DMS153 treated with DMSO at 0.1 percent for 48 hours (cell line): ENCODE results near the gene HDHD5.

Experiments
- DNase-seq: peaks from one replicate; lab custom pipeline; 2025; ENCODE audit not compliant: unreplicated experiment; lab: John Stamatoyannopoulos, UW

The HDHD5 gene

GRCh38 chr22:17106785-17107546 is 52.1 kb downstream of the HDHD5 start:
- no peak for DNase-seq

DNA sequence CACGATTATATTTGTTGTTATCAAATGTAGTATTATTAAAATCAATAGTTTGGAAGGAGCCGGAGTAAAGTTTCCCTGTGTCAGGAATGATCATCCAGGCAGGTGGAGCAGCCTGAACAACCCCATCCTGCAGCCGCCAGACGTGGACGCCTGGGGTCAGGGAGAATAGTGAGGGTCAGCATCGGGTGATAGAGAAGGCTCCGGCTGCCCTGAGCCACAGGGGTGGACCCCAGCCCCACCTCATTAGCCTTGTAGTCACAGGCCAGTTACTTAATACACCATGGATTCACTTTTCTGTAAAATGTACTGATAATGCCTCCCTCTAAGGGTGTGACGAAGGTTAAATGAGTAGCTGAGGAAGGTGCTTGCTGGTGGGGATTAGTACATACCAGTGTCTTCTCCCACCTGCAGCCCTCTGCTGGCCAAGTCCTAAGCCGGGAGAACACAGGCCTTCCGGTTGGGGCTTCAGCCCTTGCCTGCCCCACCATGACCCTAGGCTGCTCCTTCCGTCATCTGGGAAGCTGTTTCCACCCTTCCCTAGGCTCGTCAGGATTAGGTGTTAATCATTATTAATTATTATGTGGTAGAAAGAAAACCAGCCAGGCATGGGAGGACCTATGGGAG is 52.8 kb downstream of the HDHD5 start:
- no peak for DNase-seq

DNA sequence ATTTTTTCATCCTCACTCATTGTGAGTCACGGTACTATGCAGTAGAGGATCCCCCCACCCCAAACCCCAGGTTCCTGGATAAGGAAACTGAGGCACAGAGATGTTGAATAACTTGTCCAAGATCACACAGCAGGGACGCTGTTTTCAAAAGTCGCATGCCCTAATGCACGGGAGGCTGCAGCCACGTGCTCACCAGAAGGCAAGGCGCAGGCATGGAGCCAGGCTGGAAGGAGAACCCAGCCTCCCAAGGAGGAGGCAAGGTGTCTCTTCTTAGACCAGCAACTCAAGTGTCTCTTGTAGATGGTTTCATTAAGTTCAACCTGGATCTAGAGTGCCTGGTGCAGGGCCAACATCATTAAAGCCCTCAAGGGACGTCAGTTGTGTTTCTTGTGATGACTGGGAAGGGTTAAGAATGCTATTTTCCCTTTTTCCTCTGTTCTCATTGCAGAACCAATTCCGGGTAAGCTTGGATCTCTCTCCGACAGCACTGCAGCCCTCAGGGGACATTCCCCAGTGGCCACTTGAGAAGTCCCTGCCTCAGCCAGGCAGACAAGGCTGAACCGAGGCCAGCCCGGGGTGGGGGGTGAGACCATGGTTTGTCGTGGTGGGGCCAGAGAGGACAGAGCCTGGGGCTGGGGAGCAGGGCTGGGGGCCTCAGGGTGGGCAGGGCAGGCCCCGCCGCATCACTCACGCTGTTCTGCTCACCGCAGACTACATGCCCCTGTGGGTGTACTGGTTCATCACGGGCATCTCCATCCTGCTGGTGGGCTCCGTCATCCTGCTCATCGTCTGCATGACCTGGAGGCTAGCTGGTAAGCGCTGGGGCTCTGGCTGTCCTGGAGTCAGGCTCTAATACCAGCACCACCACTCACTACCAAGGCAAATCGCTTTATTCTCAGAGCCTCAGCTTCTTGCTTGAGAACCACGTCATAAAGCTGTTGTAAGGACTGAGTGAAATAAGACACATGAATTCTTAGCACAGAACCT is 53.6 kb downstream of the HDHD5 start:
- no peak for DNase-seq

DNA sequence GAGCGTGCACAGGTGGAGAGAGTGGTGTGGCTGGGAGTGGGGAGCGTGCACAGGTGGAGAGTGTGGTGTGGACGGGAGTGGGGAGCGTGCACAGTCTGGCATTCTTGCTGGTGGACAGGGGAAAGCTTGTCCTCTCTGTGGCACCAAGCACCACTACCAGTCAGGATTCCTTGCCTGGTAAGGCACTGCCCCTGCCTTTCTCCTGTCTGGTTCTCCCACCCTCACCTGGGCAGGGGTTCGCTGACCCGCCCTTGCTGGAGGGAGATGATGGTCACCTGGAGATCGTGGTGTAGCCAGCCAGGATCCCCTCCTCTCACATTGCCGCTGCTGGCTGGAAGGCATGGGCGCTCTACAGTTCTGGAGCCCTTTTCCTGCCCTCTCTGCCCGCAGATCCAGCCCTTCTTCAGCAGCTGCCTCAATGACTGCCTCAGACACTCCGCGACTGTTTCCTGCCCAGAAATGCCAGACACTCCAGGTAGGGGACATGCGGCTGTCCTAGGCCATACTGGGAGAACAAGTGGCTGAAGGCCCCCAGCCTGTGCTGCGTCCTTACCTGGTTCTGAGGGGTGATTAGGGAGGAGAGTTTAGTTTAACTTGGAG is 54.6 kb downstream of the HDHD5 start:
- DNase-seq, result no peak

DNA sequence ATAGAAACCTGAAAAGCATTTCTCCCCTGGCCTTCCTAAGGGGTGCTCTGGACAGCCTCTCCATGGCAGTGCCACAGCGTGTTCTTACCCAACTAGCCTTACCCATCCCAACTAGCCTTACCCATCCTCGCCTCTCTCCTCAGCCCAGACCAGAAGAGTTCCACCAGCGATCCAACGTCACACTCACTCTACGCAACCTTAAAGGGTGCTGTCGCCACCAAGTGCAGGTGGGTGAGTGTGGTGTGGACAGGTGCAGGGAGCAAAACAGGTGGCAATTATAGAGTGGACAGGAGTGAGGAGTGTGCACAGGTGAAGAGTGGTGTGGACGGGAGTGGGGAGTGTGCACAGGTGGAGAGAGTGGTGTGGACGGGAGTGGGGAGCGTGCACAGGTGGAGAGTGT is 55.7 kb downstream of the HDHD5 start:
- no peak for DNase-seq

DNA sequence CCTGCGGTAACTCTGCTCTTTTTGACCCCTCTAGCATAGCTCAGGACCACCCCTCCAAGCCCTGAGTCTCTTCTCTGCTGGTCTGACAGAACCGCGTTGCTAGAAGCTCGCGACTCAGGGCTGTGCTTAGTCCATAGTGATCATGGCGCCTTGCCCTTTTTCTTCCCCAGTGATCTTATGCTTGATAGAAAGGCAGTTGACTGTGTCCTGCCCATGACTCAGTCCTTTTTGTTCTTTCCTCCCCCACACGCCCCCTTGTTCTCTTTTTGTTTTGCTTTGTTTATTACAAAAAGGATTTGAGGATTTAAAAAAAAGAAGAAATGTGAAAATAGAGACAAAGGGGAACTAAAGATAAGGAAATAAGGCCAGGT is 56.8 kb downstream of the HDHD5 start:
- DNase-seq, result no peak

GRCh38 chr22:17101475-17102296 is 57.4 kb downstream of the HDHD5 start:
- DNase-seq, result no peak

- no peak for DNase-seq
Observed at GRCh38 chr22:17100621-17101020, 58.5 kb downstream of the HDHD5 start.

GRCh38 chr22:17098379-17098819 is 60.7 kb downstream of the HDHD5 start:
- DNase-seq, result no peak

GRCh38 chr22:17097701-17098100 is 61.4 kb downstream of the HDHD5 start:
- no peak for DNase-seq

DNA sequence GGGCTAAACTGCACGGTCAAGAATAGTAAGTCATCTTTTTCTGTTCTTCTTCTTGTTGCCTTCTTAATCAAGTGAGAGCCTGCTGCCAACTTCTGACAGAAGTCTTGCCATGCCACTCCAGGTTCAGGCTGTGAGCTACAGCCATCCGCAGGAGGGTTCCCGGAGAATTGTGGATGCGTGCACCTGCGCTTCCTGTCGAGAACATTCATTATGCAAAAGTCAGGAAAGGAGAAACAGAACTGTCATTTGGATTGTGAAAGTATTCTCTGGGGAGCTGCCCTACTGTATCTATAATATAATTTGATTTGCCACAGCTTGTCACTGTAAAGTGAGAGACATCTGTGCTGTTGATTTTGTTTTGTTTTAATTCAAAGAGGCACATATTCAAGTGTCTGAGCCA is 62.0 kb downstream of the HDHD5 start:
- no peak for DNase-seq

DNA sequence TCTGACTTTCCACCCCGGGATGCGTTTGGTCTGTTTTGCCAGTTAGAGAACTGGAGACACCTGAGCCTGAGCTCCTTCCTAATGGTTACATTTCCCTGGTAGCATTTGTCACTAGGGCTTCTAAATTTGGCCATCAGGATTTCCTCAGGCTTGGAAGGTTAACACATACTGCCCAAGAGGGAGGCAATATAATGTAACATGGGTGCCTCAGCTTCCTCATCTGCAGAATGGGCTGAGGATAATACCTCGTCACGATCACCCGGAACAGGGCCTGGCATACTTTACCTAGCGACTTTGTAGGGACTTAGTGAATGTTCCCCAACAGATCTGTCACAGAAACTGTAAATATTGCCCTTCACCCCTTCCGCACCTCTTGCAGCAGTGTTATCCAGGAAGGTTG is 63.0 kb downstream of the HDHD5 start:
- DNase-seq, result no peak

- DNase-seq, result no peak
Observed at GRCh38 chr22:17095538-17095937, 63.5 kb downstream of the HDHD5 start.

DNA sequence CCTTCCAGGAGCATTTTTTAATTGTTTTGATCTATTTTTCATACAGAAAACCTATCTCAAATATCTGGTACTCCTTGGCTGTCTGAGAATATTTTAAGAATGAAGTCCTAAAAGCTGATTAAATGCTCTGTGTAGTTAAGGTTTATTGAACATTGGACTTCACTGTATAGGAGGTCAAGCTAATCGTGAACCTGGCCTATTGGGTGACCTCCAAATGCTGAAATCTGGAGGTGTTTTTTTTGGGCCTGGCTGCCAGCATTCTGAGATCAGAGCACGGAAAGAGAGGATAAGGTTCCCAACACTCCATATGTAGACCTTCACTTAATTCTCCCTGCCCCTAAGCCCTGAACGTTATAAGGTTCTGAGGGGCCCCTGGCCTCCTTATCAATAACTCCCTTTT is 66.0 kb downstream of the HDHD5 start:
- DNase-seq, result no peak

GRCh38 chr22:17091851-17092250 is 67.2 kb downstream of the HDHD5 start:
- no peak for DNase-seq

DNA sequence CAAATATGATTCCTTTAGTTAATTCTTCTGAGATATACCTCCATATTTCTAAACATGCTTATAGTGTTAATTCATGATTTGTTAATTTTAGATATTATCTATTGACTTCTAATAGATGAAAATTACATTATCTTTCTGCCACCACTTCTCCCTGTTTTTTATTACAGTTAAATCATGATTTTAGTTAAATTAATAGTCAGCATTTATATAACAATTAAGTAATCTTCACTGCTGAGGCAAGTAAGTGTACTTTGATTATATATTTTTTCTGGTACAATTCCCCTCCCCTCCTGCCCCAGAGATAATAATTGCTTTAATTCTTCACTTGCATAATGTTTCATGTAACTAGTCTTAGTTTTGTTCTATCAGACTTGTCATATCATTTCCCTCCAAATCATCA is 68.5 kb downstream of the HDHD5 start:
- DNase-seq, result no peak
